ENCODE measurements around the gene DDAH1. TPM values are rescaled to one million over a fixed set of nuclear protein-coding genes. Genes with fewer than 3 reads are reported as not detected.

DDAH1 gene
- total RNA-seq, 1 donor from 2014 or later: 10.3 TPM

- intact Hi-C loops (cut with DNase I): no loop called here
- no peak for TF ChIP-seq POLR2A (IDR thresholded peaks at IDR 0.05)
- no peaks in the 10 kb centered on the region for H3K27me3 ChIP-seq
- H3K27ac ChIP-seq: no peak overlapping the region
- H3K9me3 ChIP-seq: no peaks in the 10 kb centered on the region
- no peak overlapping the region for H3K4me3 ChIP-seq
- peaks cover 11% of the 10 kb centered on the region for H3K4me1 ChIP-seq
- H3K36me3 ChIP-seq: no peaks in the 10 kb centered on the region
- DNase-seq (ENCODE audit: extremely low spot score in 2 of 2): no peak
Measured at GRCh38 chr1:85411567-85412305, 53.2 kb downstream of the DDAH1 start.

- Histone ChIP-seq H3K4me3 (no peak overlapping the region), H3K4me1 (peaks cover 14% of the 10 kb centered on the region), H3K36me3 (no peaks in the 10 kb centered on the region), H3K27ac (no peak overlapping the region), H3K9me3 (no peaks in the 10 kb centered on the region), H3K27me3 (no peaks in the 10 kb centered on the region)
- intact Hi-C loops (cut with DNase I): no loop called here
- TF ChIP-seq, protein P1, sequence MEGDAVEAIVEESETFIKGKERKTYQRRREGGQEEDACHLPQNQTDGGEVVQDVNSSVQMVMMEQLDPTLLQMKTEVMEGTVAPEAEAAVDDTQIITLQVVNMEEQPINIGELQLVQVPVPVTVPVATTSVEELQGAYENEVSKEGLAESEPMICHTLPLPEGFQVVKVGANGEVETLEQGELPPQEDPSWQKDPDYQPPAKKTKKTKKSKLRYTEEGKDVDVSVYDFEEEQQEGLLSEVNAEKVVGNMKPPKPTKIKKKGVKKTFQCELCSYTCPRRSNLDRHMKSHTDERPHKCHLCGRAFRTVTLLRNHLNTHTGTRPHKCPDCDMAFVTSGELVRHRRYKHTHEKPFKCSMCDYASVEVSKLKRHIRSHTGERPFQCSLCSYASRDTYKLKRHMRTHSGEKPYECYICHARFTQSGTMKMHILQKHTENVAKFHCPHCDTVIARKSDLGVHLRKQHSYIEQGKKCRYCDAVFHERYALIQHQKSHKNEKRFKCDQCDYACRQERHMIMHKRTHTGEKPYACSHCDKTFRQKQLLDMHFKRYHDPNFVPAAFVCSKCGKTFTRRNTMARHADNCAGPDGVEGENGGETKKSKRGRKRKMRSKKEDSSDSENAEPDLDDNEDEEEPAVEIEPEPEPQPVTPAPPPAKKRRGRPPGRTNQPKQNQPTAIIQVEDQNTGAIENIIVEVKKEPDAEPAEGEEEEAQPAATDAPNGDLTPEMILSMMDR (IDR thresholded peaks at IDR 0.05): no peak
- TF ChIP-seq POLR2A (IDR thresholded peaks at IDR 0.05): no peak
- no peak for TF ChIP-seq POLR2AphosphoS5 (IDR thresholded peaks at IDR 0.05; ENCODE audit: insufficient read depth in 1 of 2, low read depth in 1 of 2)
- DNase-seq (ENCODE audit: extremely low spot score in 2 of 2): no peak
Measured at GRCh38 chr1:85409516-85409915, 55.4 kb downstream of the DDAH1 start.

- no peaks in the 10 kb centered on the region for H3K27me3 ChIP-seq
- no peaks in the 10 kb centered on the region for H3K36me3 ChIP-seq
- no peak for DNase-seq (ENCODE audit: extremely low spot score in 2 of 2)
- intact Hi-C loops (cut with DNase I): no loop called here
- no peak overlapping the region for H3K4me3 ChIP-seq
- no peak for TF ChIP-seq POLR2A (IDR thresholded peaks at IDR 0.05)
- no peak for TF ChIP-seq POLR2AphosphoS5 (IDR thresholded peaks at IDR 0.05; ENCODE audit: insufficient read depth in 1 of 2, low read depth in 1 of 2)
- TF ChIP-seq, protein P1 (IDR thresholded peaks at IDR 0.05): no peak
- H3K27ac ChIP-seq: no peak overlapping the region
- peaks cover 14% of the 10 kb centered on the region for H3K4me1 ChIP-seq
- H3K9me3 ChIP-seq: no peaks in the 10 kb centered on the region
Measured at GRCh38 chr1:85407746-85408377, 57.1 kb downstream of the DDAH1 start.

GRCh38 chr1:85406887-85407533 is 57.9 kb downstream of the DDAH1 start:
- Histone ChIP-seq H3K36me3 (no peaks in the 10 kb centered on the region), H3K4me3 (no peak overlapping the region), H3K27ac (no peak overlapping the region), H3K27me3 (no peaks in the 10 kb centered on the region), H3K9me3 (no peaks in the 10 kb centered on the region), H3K4me1 (peaks cover 14% of the 10 kb centered on the region)
- DNase-seq (ENCODE audit: extremely low spot score in 2 of 2): no peak
- TF ChIP-seq, protein P1 (IDR thresholded peaks at IDR 0.05): no peak
- peak; percentile 19 to 66 for TF ChIP-seq POLR2AphosphoS5 (IDR thresholded peaks at IDR 0.05; ENCODE audit: insufficient read depth in 1 of 2, low read depth in 1 of 2)
- intact Hi-C loops (cut with DNase I): no loop called here

GRCh38 chr1:85406081-85406480 is 58.9 kb downstream of the DDAH1 start:
- Histone ChIP-seq H3K27me3 (no peaks in the 10 kb centered on the region), H3K4me1 (peaks cover 14% of the 10 kb centered on the region), H3K36me3 (no peaks in the 10 kb centered on the region), H3K9me3 (no peaks in the 10 kb centered on the region), H3K27ac (no peak overlapping the region), H3K4me3 (no peak overlapping the region)
- intact Hi-C loops (cut with DNase I): no loop called here
- DNase-seq (ENCODE audit: extremely low spot score in 2 of 2): no peak
- TF ChIP-seq, protein P1 (IDR thresholded peaks at IDR 0.05): no peak
- TF ChIP-seq POLR2A (IDR thresholded peaks at IDR 0.05) (no peak), POLR2AphosphoS5 (IDR thresholded peaks at IDR 0.05; ENCODE audit: insufficient read depth in 1 of 2, low read depth in 1 of 2) (no peak)

All from vagina (tissue), 2 donors.